NCI-H1436 (cell line): ENCODE data around the gene FXYD4.
A peak's percentile ranks its signal among the peaks of the same experiment; 100 is the strongest.

Source experiments
- DNase-seq: peaks from one replicate; lab custom pipeline; 2025; lab: John Stamatoyannopoulos, UW

Gene FXYD4

GRCh38 chr10:43396061-43396927 lies 24.9 kb downstream of the FXYD4 start:
- peak; percentile 82 for DNase-seq

DNA sequence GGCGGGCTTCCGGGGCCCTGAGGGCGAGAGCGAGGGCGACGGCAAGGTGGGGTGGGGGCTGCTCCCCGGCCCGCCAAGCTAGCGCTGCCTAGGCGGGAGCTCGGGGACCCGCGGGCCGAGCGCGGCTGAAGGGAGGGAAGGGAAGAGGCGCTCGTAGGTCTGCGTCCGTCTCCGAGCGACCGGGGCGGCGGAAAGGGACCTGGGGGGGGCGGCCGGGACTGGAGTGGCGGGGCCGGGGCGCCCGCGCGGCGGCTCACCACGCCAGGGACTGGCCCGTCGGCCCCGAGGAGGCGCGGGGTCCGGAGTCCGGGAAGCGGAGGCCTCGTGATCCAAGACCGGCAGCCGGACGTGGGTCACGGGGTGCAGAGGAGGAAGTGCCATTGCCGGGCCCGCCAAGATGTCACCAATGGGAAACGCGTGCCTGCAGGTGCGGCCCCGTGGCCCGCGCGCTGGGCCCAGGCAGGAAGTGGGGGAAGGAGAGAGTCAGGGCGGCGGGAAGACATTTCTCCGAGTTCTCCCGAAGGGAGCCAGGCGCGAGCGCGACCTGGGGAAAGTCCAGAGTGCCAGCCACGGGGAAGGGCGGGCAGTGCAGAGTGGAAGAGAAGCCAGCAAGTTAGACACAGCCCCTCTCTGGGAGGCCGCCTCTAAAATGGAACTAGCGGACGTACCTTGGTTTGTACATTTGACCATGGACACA lies 25.6 kb downstream of the FXYD4 start:
- DNase-seq, result peak; percentile 82

- DNase-seq, result no peak
Measured at GRCh38 chr10:43398939-43399319, 27.5 kb downstream of the FXYD4 start.

DNA sequence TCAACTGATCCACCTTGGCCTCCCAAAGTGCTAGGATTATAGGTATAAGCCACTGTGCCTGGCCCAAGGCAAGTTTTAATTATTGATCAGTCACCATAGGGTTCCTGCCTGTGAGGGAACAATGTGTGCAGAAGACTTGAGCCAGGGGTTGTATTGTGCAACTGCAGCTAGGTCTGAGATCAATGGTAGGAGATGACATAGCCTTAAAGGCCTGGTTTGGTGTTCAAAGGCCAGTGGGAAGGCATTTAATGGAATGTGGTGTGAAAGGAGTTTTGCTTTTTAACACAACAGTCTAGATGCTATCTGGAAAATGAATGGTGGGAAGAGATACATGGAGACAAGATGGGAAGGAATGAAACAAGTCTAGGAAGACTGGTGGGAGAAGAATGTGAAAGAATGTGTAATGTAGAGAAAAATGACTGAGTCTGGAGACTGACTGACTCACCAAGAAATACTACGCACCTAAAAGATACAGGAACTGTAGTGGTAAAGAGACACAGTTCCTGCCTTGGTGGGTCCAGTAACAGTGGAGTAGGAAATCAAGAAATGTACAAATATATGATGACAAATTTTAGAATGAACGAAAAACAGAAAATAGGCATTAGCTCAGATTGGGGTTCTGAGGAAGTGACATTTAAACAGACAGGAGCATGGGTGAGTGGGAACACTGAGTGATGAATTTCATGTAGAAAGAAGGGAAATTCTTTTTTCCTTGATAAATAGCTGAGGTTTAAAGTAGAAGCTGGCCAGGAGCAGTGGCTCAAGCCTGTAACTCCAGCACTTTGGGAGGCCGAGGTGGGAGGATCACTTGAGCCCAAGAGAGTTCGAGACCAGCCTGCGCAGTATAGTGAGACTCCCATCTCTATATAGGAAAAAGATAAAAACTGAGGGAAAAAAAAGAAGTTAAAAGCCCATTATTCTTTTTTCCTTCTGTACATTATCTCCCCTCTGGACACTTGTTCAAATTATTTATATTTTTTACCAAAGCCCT lies 28.2 kb downstream of the FXYD4 start:
- no peak for DNase-seq

GRCh38 chr10:43401627-43402026 lies 30.2 kb downstream of the FXYD4 start:
- no peak for DNase-seq

DNA sequence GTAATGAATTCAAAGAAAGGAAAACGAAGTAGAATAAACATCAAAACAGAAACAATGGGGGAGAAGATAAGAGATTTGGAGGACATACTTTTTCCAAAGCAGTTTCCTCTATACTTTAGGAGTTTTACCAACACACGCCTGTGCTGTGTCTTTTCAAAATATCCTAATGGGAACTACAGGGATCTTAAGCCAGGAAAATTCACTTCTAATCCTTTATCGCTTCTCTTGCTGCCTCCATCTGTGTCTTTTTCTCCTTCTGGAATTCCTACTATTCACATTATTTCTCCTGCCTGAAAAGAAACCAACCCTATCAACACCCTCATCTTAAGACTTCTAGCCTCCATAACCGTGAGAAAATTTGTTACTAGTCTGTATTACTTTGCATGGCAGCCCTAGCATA lies 30.7 kb downstream of the FXYD4 start:
- DNase-seq, result no peak

DNA sequence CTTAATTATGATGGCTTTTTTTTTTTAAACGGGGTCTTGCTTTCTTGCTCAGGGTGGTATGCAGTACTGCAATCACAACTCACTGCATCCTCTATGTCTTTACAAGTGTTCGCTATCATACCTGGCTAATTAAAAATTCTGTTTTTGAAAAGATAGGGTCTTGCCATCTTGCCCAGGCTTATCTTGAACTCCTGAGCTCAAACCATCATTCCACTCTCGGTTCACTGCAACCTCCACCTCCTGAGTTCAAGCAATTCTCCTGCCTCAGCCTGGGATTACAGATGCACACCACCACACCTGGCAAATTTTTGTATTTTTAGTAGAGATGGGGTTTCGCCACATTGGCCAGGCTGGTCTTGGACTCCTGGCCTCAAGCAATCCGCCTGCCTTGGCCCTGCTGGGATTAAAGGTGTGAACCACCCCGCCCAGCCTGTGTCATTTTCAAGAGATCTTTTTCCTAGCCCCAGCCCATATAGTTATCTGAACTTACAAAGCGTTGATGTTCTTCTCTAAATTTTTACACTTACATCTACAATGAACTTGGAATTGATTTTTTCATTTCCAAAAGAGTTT lies 31.5 kb downstream of the FXYD4 start:
- DNase-seq, result no peak

GRCh38 chr10:43403911-43404703 lies 32.7 kb downstream of the FXYD4 start:
- DNase-seq, result no peak

DNA sequence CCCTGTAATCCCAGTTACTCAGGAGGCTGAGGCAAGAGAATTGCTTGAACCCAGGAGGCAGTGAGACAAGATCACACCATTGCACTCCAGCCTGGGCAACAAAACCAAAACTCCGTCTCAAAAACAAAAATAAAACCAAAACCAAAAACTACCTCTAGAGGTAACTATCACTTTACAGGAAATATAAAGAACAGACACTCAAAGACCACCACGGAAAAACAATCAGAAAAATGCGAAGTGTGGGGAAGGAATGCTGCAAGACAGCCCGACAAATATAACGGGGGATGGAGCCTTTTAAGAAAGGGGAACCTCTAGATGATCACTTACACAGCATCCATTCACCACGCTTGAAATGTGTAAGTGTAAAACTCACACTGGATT lies 33.3 kb downstream of the FXYD4 start:
- DNase-seq, result no peak

DNA sequence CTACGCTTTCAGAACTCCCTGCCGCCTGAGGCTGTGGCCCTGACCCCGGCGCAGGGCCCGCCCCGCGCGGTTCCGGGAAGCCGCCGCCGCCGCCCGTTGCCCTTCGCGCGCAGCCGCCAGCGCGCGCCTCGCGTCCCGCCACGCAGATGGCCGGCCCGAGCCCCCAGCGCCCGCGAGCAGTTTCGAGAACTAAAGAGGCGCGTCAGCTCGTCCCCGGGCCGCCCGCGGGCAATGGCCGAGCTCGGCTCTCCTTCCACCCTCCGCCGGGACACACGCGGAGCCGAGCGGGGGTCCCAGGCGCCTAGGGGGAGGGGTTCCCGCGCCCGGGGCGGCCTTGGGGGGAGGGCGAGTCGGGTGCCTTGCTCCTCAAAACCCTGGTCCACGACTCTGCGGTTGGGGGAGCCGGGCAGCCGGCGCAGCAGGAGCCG lies 35.7 kb downstream of the FXYD4 start:
- no peak for DNase-seq

- DNase-seq, result peak; percentile 86
Measured at GRCh38 chr10:43407576-43408330, 36.3 kb downstream of the FXYD4 start.

- no peak for DNase-seq
Measured at GRCh38 chr10:43408331-43408709, 36.9 kb downstream of the FXYD4 start.

GRCh38 chr10:43408710-43409384 lies 37.4 kb downstream of the FXYD4 start, which contains the start of gene HNRNPF:
HNRNPF (minus strand) TSS chr10:43409186; CDS start chr10:43387884, 21,302 bp downstream.
- peak; percentile 93 for DNase-seq

DNA sequence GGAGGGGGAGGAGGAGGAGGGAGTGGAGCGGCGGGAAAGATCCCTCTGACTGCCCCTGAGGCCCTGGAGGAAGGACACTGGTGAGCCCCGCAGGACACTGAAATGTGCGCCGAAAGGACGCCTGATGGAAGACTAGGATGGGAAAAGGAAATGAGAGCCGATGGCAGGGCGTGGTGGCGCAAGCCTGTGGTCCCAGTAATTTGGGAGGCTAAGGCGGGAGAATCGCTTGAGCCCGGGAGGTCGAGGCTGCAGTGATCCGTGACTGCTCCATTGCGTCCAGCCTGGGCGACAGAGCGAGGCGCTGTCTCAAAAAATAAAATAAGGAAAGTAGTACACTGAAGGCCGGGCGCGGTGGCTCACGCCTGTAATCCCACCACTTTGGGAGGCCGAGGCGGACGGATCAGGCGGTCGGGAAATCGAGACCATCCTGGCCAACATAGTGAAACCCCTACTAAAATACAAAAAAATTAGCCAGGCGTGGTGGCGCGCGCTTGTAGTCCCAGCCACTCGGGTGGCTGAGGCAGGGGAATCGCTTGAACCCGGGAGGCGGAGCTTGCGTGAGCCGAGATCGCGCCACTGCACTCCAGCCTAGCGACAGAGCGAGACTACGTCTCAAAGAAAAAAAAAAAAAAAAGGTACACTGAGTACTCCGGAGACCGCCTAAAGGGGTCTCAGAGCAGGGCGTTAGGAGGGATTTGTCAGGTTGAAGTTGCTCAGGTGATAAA lies 38.1 kb downstream of the FXYD4 start:
- peak; percentile 56 for DNase-seq

- DNase-seq, result no peak
Measured at GRCh38 chr10:43410345-43410744, 38.9 kb downstream of the FXYD4 start.

DNA sequence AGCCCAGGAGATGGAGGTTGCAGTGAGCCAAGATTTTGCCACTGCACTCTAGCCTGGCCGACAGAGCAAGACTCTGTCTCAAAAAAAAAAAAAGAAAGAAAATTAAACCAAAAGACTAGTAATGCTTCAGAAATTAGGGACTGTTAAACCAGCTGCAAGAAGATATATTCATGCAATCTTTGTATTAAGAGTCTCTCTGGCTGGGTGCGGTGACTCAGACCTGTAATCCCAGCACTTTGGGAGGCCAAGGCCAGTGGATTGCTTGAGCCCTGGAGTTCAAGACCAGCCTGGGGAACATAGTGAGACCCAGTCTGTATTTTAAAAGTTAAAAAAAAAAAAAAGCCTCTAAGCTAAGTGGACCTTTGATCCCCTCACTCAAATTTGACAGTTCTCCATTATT lies 40.1 kb downstream of the FXYD4 start:
- DNase-seq, result no peak

DNA sequence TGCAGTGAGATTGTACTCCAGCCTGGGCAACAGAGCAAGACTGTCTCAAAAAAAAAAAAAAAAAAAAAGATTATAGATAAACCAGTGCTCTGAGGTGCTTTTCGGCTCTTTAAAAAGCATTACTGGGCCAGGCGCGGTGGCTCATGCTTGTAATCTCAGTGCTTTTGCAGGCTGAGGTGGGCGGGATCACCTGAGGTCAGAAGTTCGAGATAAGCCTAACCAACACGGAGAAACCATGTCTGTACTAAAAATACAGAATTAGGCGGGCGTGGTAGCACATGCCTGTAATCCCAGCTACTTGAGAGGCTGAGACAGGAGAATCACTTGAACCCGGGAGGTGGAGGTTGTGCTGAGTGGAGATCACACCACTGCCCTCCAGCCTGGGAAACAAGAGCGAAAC lies 44.1 kb downstream of the FXYD4 start:
- no peak for DNase-seq

- DNase-seq, result no peak
Measured at GRCh38 chr10:43417950-43418768, 46.7 kb downstream of the FXYD4 start.
